ENCODE measurements around the gene ZNF485.
"Not testable (repeated sequence)": the region's sequence is repeated elsewhere in the genome, so short reads cannot be mapped to it uniquely, and the experiment has no call there.

Gene ZNF485

DNA sequence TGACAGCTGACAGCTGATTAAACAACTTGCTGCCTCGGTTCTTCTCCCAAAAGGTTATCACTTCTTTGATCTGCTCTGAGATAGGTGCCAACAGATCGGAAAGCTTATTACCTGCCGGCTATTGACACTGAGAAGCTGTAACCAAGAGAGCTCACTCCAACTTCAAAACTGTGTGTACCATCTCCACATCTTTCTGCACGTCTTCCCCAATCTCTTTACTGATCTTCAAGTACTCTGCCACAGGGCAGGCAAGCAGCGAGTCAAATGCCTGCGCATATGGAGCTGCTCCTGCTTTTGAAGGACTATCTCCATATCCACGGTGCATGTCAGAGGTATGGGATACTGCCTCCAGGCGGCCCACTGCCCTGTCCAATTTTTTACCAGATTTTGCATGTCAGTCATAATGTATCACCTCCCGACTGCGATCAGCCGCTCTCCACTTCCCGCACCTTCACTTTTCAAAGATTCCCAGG, 352 bp upstream of the ZNF485 start:
- no peak for DNase-seq (ENCODE audit: low read depth in 2 of 2)

DNA sequence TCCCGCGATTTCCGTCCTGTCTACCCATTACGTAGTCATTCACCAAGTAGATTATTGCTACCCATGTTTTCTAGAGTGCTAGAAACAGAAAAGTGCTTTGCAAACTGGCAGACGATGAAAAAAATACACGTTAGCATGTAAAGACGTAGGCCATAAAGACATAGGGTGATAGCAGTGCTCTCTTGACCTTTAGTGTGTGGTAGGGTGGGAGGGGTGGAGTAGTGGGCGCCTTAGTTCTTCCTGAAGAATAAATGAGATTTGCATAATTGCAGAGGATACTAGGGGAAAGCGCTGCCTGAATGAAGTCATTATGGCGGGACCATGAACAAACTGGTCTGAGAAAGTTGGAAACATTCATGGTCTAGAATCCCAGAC, 948 bp downstream of the ZNF485 start:
- no peak for DNase-seq (ENCODE audit: low read depth in 2 of 2)

DNA sequence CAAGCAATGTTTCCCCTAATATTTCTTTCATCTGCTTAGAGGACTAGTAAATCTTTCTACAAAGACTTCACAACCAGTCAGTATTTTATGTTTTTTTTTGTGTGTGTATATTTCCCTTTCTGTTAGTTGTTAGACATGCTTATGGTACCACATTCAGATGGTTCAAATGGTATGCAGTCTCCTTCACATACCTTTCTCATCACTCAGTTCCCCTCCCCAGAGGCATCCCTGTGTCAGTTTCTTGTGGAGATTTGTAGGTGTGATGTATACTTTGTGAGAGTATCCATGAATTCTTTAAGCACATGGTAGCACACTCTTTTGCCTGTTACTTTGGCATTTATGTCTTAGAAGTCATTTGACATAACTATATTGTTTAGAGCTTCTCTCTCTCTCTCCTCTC, 4.4 kb downstream of the ZNF485 start:
- peak in 1 of 2 experiments; percentile 29 for DNase-seq (ENCODE audit: low read depth in 2 of 2)

DNA sequence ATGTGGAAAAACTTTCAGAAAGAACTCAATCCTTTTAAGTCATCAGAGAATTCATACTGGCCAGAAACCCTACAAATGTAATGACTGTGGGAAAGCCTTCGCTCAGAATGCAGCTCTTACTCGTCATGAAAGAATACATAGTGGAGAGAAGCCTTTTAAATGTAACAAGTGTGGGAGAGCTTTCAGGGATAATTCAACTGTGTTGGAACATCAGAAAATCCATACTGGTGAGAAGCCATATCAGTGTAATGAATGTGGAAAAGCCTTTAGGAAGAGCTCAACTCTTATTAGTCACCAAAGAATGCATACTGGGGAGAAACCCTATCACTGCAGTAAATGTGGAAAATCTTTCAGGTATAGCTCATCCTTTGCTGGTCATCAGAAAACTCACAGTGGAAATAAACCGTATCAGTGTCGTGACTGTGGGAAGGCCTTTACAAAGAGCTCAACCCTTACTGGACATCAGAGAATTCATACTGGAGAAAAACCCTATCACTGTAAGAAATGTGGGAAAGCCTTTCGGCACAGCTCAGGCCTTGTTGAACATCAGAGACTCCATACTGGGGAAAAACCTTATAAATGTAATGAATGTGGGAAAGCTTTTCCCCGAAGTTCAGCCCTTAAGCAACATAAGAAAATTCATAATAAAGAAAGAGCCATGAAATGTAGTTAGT, 10.6 kb downstream of the ZNF485 start:
- no peak for DNase-seq (ENCODE audit: low read depth in 2 of 2)

DNA sequence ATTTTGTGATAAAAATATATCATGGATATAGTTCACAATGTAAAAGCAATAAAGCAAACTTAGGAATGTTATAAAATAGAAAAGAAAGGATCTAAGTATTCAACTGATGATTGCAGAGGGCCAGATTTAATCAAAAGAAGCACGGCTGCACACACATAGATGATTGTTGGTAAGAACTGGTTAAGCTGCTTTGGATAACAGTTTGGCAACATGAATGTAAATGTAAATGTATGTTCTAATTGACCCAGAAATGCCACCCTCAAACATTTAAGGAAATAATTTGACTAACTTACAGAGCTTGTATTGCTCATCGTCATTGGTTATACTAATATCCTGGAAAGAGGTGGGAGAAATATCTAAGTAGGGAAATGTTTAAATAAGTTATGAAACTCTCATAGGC, 13.1 kb downstream of the ZNF485 start:
- no peak for DNase-seq (ENCODE audit: low read depth in 2 of 2)

DNA sequence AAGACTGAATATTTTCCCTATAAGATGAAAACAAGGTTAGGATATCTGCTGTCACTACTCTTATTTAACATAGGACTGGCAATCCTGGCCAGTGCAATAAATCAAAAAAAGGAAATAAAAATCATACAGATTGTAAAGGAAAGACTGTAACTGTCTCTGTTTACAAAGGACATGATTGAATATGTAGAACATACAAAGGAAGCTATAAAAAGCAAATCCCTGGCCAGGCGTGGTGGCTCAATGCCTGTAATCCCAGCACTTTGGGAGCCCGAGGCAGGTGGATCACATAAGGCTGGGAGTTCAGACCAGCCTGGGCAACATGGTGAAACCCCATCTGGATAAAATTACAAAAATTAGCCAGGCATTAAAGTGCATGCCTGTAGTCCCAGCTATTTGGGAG, 15.8 kb downstream of the ZNF485 start:
- DNase-seq (ENCODE audit: low read depth in 2 of 2), result no peak

DNA sequence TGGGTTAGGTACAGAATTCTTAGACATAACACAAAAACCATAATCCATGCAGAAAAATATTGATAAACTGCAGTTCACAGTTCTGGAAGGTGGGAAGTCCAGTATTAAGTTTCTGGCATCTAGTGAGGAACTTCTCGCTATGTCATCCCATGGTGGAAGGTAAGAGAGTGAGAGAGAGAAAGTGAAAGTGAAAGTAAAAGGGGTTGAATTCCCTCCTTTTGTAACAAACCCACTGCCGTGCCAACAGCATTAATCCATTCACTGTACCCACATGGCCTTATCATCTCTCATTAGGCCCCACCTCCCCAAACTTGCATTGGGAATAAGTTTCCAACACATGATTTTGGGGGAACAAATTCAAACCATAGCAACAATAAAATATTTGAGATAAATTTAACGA, 17.1 kb downstream of the ZNF485 start:
- no peak for DNase-seq (ENCODE audit: low read depth in 2 of 2)

DNA sequence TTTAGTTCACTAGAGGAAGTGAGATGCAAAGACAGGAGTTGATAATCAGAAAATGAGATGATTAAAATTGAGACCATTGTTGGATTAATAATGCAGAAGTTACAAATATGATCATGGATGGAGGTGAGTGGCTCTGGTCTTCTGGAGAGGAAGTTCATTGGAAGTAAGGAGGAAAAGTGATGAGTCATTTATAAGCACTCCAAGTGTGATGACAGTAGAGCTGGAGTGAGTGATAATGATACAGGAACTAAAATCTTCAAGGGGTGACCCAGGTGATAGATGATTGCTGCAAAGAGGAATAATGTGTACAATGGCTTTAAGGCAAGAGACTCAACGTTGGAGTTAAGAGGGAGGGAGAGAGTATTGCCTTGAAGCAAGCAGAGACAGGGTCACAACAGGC, 21.7 kb downstream of the ZNF485 start:
- no peak for DNase-seq (ENCODE audit: low read depth in 2 of 2)

DNA sequence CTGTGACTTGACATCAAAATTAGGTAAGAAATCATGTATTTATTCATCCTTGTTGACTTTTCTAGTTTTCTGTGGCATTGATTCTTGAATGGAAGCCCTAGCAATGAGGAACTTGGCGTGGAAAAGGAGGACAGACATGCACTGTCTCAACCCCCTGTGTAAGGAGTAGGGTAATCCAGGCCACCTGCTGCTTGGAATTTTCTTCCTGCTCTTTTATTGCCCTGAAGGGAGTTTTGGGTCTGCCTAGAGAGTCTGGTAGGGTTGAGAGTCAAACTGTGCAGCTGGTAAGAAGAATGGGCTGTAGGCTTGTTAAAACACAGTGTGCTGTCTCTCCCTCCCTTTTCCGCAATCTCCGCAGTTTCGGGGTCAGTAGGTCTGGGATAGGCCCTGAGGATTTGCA, 22.7 kb downstream of the ZNF485 start:
- DNase-seq (ENCODE audit: low read depth in 2 of 2), result no peak

DNA sequence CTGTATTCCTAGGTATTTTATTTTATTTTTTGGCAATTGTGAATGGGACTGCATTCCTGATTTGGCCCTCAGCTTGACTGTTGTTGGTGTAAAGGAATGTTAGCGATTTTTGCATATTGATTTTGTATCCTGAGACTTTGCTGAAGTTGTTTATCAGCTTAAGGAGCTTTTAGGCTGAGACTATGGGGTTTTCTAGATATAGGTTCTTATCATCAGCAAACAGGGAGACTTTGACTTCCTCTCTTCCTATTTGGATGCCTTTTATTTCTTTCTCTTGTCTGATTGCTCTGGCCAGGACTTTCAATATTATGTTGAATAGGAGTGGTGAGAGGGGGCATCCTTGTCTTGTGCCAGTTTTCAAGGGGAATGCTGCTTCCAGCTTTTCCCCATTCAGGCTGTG, 29.6 kb downstream of the ZNF485 start:
- not testable (repeated sequence) for DNase-seq (ENCODE audit: low read depth in 2 of 2)

DNA sequence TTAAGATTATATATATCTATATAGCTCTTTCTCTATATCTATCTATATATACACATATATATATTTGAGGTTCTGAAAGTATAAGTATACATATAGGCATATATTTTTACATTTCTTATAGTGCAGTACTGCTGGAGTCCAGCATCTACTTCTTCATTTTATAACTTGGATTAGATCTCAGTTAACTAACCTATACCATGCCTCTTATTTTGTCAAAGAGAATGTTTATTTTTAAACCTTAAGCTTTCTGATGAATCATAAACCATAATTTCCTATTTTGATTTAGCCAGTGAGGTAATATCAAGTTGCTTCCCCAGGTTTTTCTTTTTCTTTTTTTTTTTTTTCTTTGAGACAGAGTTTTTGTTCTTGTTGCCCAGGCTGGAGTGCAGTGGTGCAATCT, 34.4 kb downstream of the ZNF485 start:
- no peak for DNase-seq (ENCODE audit: low read depth in 2 of 2)

DNA sequence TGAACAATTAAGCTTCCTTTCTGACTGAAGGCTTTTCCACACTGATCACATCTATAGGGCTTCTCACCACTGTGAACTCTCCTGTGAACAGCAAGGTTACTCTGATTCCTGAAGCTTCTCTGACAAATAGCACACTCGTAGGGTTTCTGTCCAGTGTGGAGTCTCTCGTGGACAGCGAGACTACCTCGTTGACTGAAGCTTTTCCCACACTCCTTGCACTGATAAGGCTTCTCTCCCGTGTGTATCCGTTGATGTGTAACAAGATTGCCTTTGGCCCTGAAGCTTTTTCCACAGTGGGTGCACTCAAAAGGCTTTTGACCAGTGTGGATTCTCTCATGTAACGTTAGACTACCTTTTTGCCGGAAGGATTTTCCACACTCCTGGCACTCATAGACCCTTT, 38.0 kb downstream of the ZNF485 start:
- no peak for DNase-seq (ENCODE audit: low read depth in 2 of 2)

DNA sequence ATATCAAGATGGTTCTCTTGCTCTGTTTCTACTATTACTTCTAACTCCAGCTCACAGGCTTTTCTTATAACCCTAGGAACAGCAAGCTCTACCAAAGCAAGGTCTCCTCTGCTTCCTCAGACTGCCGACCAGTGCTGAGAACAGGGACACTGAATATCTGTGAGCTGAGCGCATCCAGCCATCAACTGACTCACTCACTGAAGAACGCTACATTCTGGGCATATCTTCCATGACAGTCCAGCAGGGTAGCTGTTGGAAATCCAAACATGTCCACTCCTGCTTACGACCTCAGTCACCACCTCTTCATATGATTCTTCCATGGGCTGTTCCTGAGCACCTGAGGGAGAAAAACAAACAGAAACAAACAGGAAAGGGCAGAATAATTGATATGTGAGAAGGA, 39.6 kb downstream of the ZNF485 start:
- no peak for DNase-seq (ENCODE audit: low read depth in 2 of 2)

DNA sequence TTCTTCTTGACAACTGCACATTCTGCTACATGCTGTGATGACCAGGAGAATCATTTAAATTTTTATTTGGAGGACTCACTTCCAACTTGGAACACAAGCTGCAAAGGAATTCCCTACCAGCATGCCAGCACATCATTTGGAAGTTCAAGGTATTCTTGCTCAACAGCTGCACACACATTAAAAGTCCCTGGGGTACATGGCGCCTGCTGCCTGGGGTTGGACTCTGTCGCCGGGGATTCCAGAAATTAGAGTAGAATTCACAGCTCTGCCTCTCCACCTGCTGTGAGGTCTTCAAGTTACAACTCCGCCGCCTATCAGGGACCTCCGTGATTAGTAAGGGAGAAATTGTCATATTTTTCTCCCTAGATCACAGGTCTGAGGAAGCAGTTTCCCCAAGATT, 41.3 kb downstream of the ZNF485 start:
- DNase-seq (ENCODE audit: low read depth in 2 of 2), result no peak

DNA sequence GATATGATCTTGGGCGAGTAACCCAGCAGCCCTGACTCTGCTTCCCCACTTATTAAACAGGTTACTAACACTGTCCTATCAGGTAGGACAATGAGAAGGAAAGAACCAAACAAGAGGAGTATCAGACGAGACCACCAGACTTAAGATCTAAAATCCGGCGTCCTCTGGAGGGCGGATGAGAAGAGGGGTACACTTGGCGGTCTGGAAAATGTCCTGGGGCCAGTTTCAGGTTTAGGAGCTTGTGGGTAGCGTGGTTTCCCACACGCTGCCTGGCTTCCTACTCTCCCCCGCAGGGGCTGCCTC, 41.8 kb downstream of the ZNF485 start:
- no peak for DNase-seq (ENCODE audit: low read depth in 2 of 2)

DNA sequence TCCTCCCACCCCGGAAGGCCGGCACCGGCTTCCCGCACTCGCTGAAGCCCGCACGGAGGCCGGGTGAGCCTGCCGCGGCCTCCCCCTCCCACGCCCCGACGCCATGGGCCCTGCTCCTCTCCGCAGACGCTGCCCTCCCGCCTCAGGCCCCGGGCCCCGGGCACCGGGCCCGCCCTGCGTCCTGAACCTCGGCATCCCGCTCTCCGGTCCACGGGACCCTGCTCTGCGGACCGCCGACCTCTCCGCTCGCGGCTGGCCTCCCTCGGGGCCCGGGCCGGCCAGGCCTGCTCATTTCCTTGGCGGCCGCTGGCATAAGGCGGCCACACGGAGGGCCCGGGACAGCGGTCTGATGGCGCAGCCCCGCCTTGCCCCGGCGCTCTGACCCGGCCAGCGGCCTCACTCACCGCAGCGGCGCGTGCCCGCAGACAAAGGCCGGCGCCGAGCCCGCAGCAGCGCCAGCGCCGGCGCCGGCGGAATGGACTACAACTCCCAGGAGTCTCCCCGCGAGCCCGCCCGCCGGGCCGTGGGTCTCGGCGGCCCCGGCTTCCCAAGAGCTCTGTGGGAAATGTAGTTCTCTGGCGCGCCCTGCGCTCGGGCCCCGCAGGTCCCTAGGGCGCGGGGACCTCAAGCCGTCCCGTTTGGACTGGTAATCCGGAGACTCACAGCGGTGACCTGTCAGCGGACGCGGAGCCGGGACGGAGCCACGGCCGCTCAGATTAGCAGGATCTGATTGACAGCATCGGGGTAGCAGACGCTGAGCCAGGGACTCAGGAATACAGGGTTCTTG, 42.4 kb downstream of the ZNF485 start, which contains the start of gene ZNF32:
TSS of gene ZNF32 (minus strand) at position 484 of the 787 bp plus-strand sequence. CDS start 2,748 bp downstream, outside the sequence.
- DNase-seq (ENCODE audit: low read depth in 2 of 2), result peak; percentile 67

DNA sequence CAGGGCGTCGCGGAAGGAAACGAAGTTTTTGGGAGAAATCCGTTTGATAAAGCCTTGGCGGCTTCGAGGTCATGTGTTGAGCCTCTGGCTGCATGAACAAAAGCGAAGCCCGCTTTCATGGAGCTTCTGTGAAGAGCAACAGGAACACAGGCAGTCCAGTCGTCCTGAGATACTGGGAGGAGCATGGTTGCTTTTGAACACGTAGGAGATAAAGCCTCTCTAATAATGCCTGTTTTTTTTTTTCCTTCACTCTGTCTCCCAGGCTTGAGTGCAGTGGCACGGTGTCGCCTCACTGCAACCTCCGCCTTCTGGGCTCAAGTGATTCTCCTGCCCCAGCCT, 42.9 kb downstream of the ZNF485 start:
- peak in 1 of 2 experiments; percentile 6 for DNase-seq (ENCODE audit: low read depth in 2 of 2)

DNA sequence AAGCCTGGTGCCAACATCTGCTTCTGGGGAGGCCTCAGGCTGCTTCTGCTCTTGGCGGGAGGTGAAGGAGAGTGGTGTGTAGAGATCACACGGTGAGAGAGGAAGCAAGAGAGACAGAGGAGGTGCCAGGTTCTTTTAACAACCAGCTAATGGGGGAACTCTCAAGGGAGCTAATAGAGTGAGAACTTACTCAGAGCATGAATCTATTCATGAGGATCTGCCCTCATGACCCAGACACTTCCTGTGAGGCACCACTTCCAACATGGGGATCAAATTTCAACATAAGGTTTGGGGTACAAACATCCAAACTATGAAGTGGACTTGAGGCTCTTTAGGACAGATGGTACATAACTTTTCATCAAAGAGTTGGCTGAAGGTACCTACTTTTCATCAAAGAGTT, 47.5 kb downstream of the ZNF485 start:
- DNase-seq (ENCODE audit: low read depth in 2 of 2), result no peak

DNA sequence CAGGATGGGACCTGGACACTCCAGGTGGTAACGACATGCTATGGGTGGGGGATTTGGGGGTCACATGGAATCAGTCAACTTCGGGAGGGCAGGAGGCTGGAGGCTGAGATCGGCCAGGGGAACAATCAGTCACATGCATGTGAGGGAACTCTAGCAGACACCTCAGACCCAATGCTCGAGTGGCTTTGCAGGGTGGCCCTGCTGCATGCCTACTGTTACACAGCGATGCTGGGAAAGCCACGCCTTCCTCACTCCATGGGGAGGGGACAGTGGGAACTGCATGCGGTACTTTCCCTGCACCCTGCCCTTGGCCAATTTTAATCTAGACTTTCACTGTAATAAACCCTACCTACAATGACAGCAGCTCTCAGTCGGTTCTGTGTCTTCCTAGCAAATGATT, 49.1 kb downstream of the ZNF485 start:
- DNase-seq (ENCODE audit: low read depth in 2 of 2), result no peak

DNA sequence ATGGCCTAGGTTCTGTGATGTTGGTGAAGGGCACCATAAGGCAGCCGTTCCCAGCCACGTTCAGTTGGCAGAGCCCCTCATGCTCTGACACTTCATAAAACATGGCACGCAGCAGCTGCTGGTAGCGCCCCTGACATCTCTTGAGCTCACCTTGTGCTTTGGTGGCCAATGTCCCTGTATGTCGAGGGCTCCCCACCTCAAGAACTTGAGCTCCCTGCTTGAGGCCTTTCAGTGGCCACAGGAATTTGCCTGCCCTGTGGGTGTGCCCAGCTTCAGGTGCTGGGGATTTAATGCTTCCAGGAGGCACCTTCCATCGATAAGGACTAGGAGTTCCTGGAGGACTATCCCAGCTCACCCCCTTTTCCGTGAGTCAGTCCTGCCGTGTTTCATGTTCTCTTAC, 52.0 kb downstream of the ZNF485 start:
- no peak for DNase-seq (ENCODE audit: low read depth in 2 of 2)

DNA sequence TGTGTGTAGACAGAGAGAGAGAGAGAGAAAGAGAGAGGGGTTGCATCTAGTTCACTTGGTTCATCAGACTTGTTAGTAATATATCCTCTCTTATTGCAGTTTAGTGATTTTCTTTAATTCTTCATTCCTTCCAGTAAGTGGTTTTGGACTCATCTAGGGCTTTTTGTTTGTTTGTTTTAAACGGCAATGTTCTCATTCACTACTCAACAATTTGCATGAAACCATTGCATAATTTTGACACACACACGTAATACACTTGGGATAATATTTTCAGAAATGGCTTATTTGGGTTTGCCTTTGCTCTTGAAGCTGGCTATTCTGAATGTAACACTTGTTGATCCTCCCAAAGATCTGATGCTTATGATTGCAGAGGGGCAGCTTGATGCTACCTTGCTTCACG, 58.8 kb downstream of the ZNF485 start:
- no peak for DNase-seq (ENCODE audit: low read depth in 2 of 2)

DNA sequence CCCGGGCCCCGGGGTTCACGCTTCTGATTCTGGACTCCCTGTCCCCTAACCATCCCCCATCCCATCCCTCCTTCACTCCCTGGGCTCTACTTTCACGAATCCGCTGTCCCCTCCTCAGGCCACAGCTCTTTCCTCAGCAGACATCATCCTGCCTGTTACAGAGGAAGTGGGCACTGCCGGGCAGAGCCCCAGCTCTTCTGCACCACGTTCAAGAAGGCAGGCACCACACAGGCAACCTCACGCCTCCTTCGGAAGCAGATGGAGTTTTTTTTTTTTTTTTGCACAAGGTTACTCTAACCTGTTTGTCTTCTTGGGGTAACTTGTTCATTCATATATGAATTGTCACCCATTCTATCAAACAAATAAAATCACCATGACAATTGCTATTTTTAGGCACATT, 60.3 kb downstream of the ZNF485 start:
- DNase-seq (ENCODE audit: low read depth in 2 of 2), result no peak

DNA sequence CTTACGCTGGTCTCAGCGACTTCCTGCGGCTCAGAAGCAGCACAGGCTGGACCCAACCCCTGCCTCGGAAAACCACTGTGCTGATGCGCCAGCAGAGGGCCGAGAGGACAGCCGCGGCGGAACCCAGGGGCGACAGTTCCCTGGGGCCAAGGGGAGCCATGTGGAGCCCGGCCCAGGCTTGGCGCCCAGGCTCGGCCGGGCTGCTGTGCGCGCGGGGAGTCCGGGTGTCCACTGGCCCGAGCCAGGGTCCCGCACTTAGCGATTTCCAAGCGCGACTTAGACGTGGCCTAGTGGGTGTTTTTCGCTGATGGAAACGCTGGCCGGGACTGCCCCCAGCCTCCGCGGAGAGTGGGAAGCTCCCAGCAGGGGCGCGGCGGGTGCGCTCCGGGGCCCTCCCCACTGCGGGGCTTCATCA, 61.1 kb downstream of the ZNF485 start:
- no peak for DNase-seq (ENCODE audit: low read depth in 2 of 2)

All from fibroblast of skin of left quadriceps (primary cell).